ENCODE measurements around the gene BCORL1. TPM values are rescaled to one million over a fixed set of nuclear protein-coding genes. Genes with fewer than 3 reads are reported as not detected.

The BCORL1 gene
- total and polyA plus RNA-seq, 2 of the 8 experiments (the other 6 are each of a cell fraction or from before 2014, with no cell fraction given) = 1.4 to 6.2 TPM

DNA sequence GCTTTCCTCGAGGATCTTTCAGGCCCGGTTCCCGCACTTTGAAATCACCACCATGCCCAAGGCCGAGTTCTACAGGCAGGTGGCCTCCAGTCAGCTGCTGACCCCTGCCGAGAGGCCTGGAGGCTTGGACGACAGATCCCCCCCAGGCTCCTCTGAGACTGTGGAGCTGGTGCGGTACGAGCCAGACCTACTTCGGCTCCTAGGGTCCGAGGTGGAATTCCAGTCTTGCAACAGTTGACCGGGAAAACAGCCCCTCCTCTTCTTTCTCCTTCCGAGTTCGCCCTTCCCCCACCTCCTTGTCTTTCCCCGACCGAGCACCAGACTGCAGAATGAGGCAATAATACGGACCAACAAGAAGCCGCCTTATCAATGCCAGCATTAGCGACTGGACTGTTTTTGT is 73.5 kb downstream of the BCORL1 start:
- no peak overlapping the region for H3K4ac ChIP-seq (replicated peaks; ENCODE audit: insufficient read length, low read depth, low read length)
- POLR2A ChIA-PET (ENCODE audit: partially characterized antibody) = no interaction called here

More for the DNA sequence above, 73.5 kb downstream of the BCORL1 start:
- no peak overlapping the region for H2AFZ ChIP-seq (ENCODE audit: low read length)
- no peaks in the 10 kb centered on the region for H3K79me2 ChIP-seq (ENCODE audit: control insufficient read depth in 1 of 2, insufficient read depth in 2 of 2, low read length in 2 of 2)
- H3K79me1 ChIP-seq (ENCODE audit: low read depth, low read length) = no peaks in the 10 kb centered on the region
- H3K27ac ChIP-seq (ENCODE audit: low read depth, low read length) = no peak overlapping the region
- H3K4me2 ChIP-seq (ENCODE audit: insufficient read depth in 1 of 2, low read depth in 2 of 2, low read length in 2 of 2) = no peak overlapping the region
- H3K23me2 ChIP-seq (ENCODE audit: low read depth, low read length) = no peaks in the 10 kb centered on the region; the same call in 1 of the 2 replicates
- H3K4me1 ChIP-seq (replicated peaks in 1 of 4; ENCODE audit: control insufficient read depth in 3 of 4, insufficient read depth in 4 of 4, low read length in 3 of 4) = peaks cover 0 to 12% (median 4%) of the 10 kb centered on the region in 4 experiments; a peak in 6 of 7 replicates
- no peak overlapping the region for H2BK120ac ChIP-seq (replicated peaks; ENCODE audit: low read depth, low read length)
- H2BK15ac ChIP-seq (ENCODE audit: low read length) = no peak overlapping the region
- FAIRE-seq (no peak), DNase-seq (ENCODE audit: low read depth in 1 of 2, low spot score in 2 of 2) (no peak)
- CTCF ChIA-PET (ENCODE audit: partially characterized antibody) = interaction anchor here (1.3 to 1.8 kb wide), 4 partner anchors 14 to 32 kb away, joined by 3 to 6 read pairs (median 4); no protein-coding TSS in a partner anchor
- no peak overlapping the region for H2AK5ac ChIP-seq (ENCODE audit: low read depth, low read length)
- no peak overlapping the region for H3K4me3 ChIP-seq (ENCODE audit: extremely low read depth in 1 of 4, insufficient read depth in 2 of 4, low read depth in 3 of 4, low read length in 4 of 4)
- no peak overlapping the region for H4K5ac ChIP-seq (ENCODE audit: insufficient read length, low read depth, low read length)
- H4K8ac ChIP-seq (ENCODE audit: extremely low read depth, insufficient read depth, low read length) = no peak overlapping the region
- WGBS, 2 experiments (ENCODE audit: extremely low coverage in 1 of 2, insufficient coverage in 1 of 2, insufficient read length in 1 of 2, insufficient replicate concordance in 2 of 2, low coverage in 1 of 2, low lambda C conversion rate in 2 of 2, missing lambda C conversion rate in 1 of 2) = 53% methylated on average over 12 of the region's 18 CpGs; no CpG with 5 or more reads in 1 of the 2 experiments
- H3K56ac ChIP-seq (replicated peaks; ENCODE audit: insufficient read length, low read depth, low read length) = no peak overlapping the region
- TF ChIP-seq POLR2AphosphoS5 (IDR thresholded peaks at IDR 0.05; ENCODE audit: low read depth, low read length) (no peak), CEBPB (IDR thresholded peaks at IDR 0.05; ENCODE audit: low read depth, low read length) (peak; percentile 40; the same call in 1 of the 2 replicates), JUN (IDR thresholded peaks at IDR 0.05; ENCODE audit: low read depth, low read length) (no peak), RNF2 (IDR thresholded peaks at IDR 0.05; ENCODE audit: borderline replicate concordance, low read depth, low read length, missing control alignments, poor library complexity, severe bottlenecking) (no peak)
- H3K18ac ChIP-seq (ENCODE audit: extremely low read depth, low read length) = no peak overlapping the region
- no peaks in the 10 kb centered on the region for H3K9me3 ChIP-seq (ENCODE audit: insufficient read depth in 2 of 2, low read depth in 1 of 2, low read length in 1 of 2)
- H3K14ac ChIP-seq (ENCODE audit: insufficient read length) = no peak overlapping the region
- H2BK20ac ChIP-seq (ENCODE audit: low read length) = no peak overlapping the region
- peaks cover 0 to 5% (median 0%) of the 10 kb centered on the region in 4 experiments; a peak in 2 of 8 replicates for H3K36me3 ChIP-seq (ENCODE audit: control insufficient read depth in 2 of 4, insufficient read depth in 4 of 4, low read length in 3 of 4)
- H3K9ac ChIP-seq (replicated peaks in 1 of 4; ENCODE audit: extremely low read depth in 1 of 4, low read depth in 3 of 4, low read length in 3 of 4) = no peak overlapping the region
- no peaks in the 10 kb centered on the region for H4K20me1 ChIP-seq (replicated peaks in 1 of 2; ENCODE audit: control insufficient read depth in 1 of 2, insufficient read depth in 2 of 2, low read length in 2 of 2)
- no peak overlapping the region for H4K91ac ChIP-seq (replicated peaks; ENCODE audit: insufficient read length, low read length)
- no peak overlapping the region for H2BK5ac ChIP-seq (ENCODE audit: low read depth, low read length)
- H2BK12ac ChIP-seq (ENCODE audit: low read depth, low read length) = no peak overlapping the region
- peaks cover 2 to 20% (median 14%) of the 10 kb centered on the region in 4 experiments for H3K27me3 ChIP-seq (replicated peaks in 1 of 4; ENCODE audit: control insufficient read depth in 3 of 4, extremely low read depth in 1 of 4, insufficient read depth in 3 of 4, low read length in 3 of 4)
- no peak overlapping the region for H3K23ac ChIP-seq (ENCODE audit: insufficient read length)
